HG03196 (cell line): ENCODE data around the gene LHX4.

Experiments
- ATAC-seq: cut with Tn5 transposase; IDR thresholded peaks from one replicate; pipeline ENCODE4 v1.9.1; 2021; ENCODE audit not compliant: unreplicated experiment

The LHX4 gene

DNA sequence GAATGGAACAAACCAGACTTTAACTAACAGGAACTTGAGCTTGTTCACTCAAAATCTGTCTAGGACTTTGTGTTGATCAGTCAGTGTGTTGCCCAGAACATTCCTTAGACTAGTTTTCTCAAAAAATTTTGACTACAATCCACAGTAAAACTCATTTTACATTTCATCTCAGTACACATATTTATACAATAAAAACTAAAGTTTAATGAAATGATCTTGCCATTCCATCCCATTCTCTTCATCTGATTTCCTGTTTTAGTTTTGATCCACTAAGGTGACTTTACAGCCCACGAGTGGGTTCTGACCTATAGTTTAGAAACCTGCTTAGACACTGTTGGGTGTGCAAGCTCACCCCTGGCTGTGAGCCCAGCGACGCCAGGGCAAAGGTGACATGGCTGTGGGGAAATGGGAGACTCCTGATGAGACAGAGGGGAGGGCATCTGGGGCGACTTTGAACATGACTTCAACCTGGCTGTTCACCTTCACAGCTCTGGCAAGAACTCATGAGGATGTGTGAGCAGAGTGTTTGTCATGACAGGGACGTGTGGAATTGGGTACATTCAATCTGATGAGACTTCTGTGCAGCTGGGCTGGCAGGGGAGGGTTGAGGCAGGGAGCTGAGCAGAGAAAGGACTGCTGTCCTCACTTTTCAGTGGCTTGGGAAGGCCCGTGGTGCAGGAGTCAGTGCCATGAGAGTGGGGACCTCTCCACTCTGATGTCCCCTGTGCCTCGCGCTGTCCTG lies 40.6 kb downstream of the LHX4 start:
- ATAC-seq: no peak

DNA sequence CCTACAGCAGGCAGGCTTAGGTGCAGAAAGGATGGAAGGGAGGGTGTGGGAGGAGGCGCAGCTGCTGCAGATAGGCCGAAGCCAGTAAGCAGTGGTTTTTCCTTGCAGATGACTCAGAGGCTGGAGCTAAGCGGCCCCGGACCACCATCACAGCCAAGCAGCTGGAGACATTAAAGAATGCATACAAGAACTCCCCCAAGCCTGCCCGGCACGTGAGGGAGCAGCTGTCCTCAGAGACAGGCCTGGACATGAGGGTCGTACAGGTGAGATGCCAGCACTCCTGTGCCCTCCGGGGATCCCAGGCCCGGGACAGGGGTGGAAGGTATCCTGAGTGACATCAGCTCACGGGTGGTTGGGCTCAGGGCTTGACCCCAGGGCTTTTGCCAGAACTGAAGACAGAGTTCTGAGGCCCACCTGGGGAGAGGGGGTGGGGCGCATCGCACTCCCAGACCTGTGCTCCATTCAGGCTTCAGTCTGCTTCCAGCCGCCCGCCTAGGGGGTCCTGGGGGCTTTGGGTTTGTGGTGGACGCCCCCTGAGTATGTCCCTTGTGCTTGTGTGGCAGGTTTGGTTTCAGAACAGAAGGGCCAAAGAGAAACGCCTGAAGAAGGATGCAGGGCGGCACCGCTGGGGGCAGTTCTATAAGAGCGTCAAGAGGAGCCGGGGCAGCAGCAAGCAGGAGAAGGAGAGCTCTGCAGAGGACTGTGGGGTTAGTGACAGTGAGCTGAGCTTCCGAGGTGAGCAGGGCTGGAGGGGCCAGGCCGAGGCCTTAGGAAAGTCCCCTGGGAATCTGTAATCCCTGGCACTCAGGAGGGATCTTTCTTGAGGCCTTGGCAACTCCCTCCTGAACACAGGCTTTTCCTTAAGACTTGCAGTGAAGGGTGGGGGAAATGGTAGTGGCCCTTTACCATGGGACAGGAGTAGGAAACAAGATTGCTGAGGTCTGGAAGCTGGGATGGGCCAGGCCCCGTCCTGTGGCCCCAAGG lies 41.5 kb downstream of the LHX4 start:
- ATAC-seq: no peak

DNA sequence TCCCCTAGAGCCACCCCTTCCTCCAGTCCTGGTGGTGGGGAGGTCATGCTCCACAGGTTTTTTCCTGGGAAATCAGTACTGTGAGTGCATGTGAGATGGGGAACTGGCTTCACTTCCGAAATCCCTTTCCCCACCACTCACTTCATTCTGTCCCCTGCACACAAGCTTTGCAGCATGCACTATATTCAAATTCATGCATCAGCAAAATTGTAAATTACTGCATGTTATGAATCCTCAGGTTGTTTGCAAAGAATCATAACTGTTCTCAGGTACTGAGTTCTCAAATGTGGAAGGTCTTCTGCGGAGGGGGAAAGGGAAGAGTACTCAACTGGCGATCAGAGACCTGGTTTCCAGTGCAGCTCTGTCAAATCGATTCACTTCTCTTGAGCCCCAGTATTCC lies 42.3 kb downstream of the LHX4 start:
- ATAC-seq: no peak

DNA sequence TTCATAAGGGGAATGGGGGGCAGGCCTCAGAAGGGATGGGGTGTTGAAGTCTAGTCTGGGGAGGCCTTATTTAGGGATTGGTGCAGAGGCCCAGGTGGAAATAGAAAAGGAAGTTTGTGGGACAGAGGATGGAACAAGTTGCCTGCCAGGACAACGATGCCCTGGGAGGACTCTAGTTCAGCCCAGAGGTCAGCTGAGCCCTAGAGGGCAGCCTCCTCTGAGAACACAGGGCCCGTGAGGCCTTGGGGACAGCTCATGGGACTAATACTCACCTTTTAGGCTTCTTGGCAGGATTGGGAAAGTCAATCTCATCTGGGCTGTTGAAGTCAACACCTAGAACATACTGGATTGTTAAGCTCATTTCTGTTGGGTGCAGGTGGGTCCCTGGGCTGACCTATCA lies 43.0 kb downstream of the LHX4 start:
- no peak for ATAC-seq

DNA sequence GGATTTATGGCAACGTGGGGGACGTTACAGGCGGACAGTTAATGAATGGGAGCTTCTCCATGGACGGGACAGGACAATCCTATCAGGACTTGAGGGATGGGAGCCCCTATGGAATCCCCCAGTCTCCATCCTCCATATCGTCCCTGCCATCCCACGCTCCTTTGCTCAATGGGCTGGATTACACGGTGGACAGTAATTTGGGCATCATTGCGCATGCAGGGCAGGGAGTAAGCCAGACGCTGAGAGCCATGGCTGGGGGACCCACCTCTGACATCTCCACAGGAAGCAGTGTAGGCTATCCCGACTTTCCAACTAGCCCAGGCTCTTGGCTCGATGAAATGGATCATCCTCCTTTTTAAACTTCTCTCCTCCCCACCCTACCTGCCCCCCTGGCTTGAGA lies 44.2 kb downstream of the LHX4 start:
- no peak for ATAC-seq

DNA sequence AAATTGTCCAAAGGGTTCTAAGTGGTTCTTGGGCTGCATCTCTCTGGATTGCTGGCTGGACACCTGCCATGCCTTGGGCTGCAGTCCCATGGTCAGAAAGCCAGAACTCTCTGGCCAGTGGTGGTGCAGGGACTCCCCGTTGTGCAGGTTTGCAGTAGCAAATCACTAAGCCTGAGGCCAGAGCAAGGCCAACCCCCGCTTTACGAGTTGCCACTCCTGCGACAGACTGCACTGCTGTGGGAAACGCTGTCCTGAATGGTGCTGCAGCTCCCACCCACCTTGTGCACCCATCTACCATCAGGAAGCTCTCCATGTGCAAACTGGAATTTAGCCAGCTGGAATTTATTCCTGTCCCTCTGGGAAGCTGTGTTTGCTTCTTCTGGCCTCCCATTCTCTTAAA lies 45.7 kb downstream of the LHX4 start:
- ATAC-seq: no peak

DNA sequence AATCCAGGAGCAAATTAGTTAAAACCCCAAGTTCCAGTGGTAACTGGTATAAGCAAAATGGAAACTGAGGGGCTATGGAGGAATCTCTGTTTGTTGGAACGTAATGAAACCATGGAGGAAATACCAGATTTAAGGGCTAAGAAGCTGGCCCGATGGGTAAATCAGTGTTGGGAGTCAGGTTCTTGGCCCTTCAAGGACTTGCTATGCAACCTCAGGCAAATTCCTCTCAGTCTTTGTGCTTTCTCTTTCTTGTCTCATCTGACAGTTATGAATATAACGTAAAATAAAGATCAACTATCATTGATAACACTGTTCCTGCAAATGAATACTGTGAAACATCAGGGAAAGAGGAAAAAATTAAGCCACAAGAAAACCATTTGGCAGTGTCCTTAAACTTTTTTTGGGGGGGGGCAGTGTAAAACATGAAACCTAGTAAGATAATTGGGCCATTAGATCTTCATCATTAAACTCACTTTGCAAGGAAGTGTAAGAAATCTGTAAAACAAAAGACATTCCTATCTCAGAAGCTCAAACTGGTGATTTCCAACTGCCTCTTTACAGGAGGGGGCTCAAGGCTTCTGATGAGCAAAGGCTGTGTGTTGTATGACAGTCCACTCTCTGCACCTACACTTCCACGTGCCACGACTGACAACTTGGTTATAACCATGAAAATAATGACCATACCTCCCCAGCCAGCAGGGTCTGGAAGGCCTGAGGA lies 47.6 kb downstream of the LHX4 start:
- ATAC-seq: no peak

DNA sequence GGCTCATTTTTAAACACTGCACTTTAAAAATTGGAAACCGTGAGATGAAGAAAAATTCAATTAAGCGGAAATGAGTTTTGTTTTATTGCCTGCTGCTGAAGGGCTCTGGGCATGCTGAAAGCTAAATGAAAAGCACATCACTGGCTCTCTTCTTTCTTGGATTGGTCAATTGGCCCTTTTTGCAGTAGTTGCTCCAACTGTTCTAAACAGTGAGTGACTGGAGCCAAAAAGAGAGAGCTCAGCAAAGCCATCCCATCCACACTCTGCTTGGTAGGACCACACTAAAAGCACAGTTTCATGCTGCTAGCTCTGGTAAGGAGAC lies 48.1 kb downstream of the LHX4 start:
- no peak for ATAC-seq

DNA sequence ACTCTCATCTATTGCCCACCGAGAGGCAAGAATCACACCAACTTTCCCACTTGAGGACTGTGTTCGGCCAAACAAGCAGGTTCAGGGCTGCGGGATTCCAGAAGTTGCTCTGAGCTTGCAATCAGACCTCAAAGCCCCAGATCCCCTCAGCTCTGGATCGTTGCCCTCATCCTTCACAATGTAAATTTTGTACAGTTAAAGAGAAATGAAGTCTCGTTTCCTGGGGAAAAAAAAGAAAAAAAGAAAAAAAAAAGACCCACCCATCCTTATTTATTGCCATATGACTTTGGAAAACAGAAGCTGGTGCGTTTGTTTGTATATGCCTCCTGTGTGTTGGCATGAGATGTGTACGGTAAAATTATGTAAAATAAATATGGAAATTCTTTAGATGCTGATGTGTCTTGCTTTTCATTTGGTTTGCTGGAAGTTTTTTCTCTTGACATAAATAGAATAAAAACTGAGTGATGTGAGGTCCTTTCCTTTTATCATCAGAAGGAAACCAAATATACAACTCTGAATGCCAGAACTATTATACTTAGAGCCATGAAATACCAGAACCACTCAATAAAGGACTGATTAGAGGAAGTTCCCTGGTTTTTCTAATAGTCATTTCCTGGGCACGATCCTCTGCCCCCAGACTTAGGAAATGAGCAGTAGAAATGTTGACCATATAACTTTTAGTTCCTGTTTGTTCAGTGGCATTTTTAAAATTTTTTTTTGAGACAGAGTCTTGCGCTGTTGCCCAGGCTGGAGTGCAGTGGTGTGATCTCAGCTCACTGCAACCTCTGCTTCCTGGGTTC lies 48.7 kb downstream of the LHX4 start:
- no peak for ATAC-seq

DNA sequence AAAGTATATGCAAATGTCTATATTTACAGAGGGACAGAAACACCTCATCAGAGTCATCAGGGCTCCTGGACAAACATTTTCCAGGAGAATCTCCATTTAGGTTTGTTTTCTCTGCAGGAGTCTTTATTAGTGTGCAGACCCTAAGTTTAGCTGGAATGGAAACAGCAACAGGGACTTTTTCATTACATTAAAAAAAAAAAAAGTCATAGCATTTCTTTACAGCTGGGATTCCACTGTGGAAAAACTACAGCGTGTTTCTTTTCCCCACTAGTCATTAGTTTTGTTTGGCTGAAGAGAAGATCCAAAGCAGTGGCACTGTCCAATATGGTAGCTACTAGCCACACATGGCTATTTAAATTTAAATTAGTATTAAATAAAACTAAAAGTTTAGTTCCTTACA lies 49.6 kb downstream of the LHX4 start:
- ATAC-seq: no peak

DNA sequence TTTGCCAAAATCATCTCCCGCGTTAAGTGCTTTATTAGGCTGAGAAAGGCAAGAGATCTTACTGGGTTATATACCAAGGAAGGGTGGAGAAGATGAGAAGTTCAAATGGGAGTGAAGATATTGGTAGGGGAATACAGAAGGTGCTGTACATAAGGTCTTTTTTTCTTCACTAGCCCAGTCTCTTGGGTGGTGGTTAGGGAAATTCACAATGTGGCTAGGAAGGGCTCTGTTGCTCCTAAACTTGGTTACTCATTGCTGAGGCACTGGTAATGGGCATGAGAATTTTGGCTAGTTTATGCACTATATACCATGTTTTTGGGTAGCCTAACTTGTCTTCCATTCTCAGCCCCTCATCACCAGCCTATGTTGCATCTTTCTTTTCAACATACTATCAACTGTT lies 50.6 kb downstream of the LHX4 start:
- ATAC-seq: no peak

DNA sequence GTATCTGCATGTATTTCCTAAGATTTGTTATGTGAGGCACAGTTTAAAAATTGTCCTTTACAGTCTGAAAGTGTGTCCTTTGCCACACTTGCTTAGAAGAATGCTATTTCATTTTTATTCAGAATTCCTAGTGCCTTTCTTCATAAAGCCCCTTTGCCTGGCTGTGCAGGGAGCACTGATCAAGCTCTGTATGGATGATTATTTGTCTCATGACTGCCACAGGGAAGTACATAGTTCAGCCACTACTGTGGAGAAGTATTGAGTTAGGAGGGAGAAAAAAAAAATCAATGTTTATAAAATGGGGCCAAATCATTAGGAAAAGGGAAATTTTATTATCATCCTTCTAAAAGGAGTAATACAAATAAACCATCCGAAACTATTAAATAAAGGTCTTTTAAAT lies 51.4 kb downstream of the LHX4 start:
- ATAC-seq: no peak

DNA sequence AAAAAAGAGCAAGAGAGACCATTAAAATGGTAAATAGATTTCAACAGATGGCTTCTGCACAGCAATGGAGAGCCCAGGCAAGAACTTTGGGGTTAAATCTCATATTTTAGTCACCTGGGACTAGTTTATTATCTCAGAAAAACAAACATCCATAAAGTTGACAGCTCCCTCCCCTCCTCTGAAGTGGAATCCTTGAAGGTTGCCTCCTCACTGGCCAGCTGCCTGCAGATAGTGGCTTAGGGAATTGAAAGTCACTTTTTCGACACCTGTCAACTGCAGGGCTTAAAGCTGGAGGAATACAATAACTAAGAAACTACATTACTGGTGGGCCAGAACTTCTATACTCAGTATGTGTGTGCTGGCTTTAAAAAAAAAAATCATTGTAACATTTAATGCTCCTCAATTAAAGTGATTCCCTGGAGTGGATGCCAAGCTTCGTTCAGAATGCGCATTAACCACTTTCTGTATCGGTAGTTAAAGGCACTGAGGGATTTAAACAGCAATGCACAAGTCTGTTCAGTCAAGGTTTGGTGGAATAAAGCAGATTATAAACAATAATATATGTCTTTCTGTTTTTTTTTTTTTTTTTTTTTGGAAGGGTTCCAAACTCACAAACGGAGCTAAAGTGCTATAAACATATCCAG lies 52.5 kb downstream of the LHX4 start:
- no peak for ATAC-seq

DNA sequence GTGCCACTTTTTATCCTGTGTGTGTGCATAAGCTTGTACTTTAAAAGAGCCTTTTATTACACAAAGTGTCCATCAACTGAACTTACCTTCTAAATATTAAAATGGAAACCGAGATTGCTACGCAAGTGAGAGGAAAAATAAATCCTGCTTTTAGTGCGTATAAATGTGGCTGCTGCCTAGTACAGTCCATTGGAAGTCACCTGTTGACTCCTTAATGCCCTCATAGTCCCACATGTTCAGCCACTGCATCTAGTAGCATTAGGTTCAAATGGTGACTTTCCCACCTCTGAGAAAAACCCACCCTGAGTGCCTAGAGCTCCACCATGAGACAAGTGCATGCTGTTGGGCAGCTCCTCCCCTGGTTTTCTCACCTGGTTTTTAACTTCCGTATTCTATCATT lies 53.0 kb downstream of the LHX4 start:
- no peak for ATAC-seq

DNA sequence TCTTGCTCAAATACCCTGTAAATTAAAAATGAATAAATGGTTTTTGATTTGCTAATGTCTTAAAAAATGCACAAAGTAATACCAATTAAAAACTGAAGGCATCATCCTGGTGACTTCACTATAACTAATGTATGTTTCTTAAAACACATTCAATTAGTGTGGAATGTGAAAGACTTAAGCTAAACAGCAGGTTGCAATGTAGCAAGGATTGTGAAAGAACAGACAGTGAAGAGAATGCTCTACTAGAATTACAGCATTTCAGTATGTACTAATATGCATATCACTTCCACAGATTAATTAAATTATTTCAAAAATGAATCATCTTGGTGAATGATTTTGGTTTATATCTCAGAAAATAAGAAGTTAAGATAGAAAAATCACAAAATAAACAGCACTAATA lies 56.4 kb downstream of the LHX4 start:
- no peak for ATAC-seq

DNA sequence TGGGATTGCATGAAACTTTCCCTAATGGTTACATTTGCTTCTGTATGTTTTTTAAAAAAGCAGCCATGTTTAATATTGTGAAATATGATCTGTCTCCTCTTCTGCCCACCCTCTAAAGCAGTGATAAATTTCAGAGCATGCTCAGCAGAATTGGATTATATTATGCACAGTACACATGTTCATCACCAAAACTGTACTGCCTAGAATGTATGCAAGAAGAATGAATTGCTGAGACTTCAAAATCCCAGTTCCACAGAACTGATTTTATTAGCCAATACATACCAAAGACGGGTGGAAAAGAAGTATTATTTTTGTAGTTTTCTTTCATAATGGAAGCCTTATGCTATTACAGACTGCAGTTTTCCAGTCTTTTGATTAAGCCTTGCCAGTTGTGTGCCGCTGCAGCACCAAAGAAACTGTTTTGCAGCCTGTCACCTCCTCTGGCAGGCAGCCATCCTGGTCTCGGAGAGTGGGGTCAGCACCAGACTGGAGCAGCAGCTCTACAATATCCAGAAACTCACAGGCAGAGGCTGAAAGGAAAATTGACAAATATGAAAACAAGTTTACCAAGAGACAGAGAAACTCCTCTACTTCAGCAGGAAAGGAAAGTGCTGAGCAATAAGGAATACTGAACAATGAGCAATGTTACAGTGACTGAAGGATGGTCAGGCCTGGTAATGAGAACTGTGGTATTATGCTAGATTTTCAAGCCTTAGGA lies 58.1 kb downstream of the LHX4 start:
- ATAC-seq: no peak

DNA sequence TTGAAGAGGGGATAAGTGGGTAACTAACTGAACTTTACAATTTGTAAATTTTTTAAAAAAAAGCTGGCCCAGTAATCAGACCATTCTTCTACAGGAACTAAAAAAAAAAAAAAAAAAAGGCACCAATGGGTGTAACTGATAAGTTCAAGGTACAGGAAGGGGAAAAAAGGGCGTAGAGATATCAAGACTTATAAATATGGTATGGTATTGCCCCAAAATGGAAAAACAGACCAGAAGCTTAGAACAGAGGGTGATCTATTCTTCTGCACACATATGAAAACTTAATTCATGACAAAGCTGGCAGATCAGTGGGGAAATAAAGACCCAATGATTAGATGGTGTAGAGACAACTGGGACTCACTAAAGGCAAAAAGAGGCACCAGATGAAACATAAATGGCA lies 58.9 kb downstream of the LHX4 start:
- ATAC-seq: no peak

DNA sequence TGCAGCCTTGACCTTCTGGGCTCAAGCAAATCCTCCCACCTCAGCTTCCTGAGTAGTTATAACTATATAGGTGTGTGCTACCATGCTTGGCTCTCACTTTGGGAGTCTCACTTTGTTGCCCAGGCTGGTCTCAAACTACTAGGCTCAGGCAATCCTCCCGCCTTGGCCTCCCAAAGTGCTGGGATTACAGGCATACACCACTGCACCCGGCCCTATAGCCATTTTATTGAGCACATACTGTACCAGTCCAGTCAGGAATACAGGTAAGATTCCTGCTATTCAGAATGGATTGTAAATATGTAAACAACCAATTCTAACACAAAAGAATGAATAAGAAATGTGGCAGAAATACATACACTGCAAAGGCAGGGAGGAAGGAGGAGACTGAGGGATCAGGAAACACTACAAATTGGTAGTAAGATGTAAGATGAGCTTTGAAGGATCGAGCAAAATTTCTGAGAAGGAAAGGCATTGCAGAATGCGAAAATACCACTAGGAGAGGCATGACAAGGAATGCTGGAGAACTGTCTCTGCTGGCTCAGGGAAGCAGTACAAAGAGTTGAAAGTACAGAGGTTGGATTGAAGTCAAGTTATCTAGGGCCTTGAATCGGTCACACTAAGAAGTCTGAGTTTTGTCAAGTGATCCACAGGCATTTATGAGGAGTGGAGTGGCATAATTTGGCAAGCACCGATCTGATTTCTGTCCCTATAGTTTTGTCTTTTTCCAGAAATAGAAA lies 60.4 kb downstream of the LHX4 start:
- no peak for ATAC-seq

DNA sequence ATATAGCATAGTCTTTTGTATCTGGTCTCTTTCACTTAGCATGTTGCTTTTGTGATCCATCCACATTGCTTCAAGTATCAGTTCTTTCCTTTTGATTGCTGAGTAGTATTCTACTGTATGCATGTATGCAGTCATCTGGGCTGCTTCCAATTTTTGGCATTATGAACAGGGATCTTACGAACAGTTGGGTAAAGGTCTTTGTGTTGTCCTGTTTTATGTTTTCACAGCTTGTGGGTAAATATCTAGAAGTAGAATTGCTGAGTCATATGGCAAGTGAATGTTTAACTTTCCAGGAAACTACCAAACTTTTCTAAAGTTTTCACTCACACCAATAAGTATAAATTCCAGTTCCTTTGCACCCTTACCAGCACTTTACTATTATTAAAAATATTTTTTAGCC lies 60.9 kb downstream of the LHX4 start:
- ATAC-seq: no peak
